Esophagus squamous epithelium (tissue), 5 donors: ENCODE data around the gene PCDHB9. TPM values are rescaled to one million over a fixed set of nuclear protein-coding genes. Genes with fewer than 3 reads are reported as not detected.
A peak's percentile ranks its signal among the peaks of the same experiment; 100 is the strongest.
"Not testable (repeated sequence)": the region's sequence is repeated elsewhere in the genome, so short reads cannot be mapped to it uniquely, and the experiment has no call there.

Source experiments
- DNase-seq: peaks from one replicate; lab custom pipeline; 2025; lab: John Stamatoyannopoulos, UW
- H3K27ac ChIP-seq, 4 donors: fragments of 200-600 bp; sonication (generic); one replicate each; pipeline ENCODE4 v1.5.1; 2016 to 2019; ENCODE audit warnings: mild to moderate bottlenecking in 1 of 4
- H3K27me3 ChIP-seq, 4 donors: fragments of 200-600 bp; sonication (generic); 1 replicate in 3 of 4; 2 replicates in 1 of 4; pipeline versions ENCODE4 v1.5.1 to v1.6.0; 2017 to 2021; ENCODE audit warnings: antibody characterized with exemption in 1 of 4
- H3K36me3 ChIP-seq, 3 donors: fragments of 200-600 bp; sonication (generic); one replicate each; pipeline ENCODE4 v1.5.1; 2016 to 2019
- H3K4me1 ChIP-seq, 3 donors: fragments of 200-600 bp; sonication (generic); one replicate each; pipeline ENCODE4 v1.5.1; 2017 to 2019
- H3K4me3 ChIP-seq, 4 donors: fragments of 200-600 bp; sonication (generic); 1 replicate in 3 of 4; 2 replicates in 1 of 4; pipeline ENCODE4 v1.5.1; 2016 to 2019; ENCODE audit warnings: mild to moderate bottlenecking in 2 of 4, moderate library complexity in 1 of 4
- H3K9me3 ChIP-seq, 3 donors: fragments of 200-600 bp; sonication (generic); one replicate each; pipeline ENCODE4 v1.5.1; 2016 to 2019
- POLR2A ChIP-seq, 4 donors: fragments of 450-650 bp; IDR thresholded peaks; one replicate each; pipeline ENCODE4 v1.6.1; 2017; ENCODE audit warnings: antibody characterized with exemption in 4 of 4, mild to moderate bottlenecking in 4 of 4, moderate library complexity in 3 of 4
- WGBS, 2 donors: methylation state at CpG; one replicate each; pipeline ENCODE4 v1.1.5; 2018; 5-methylcytosine and 5-hydroxymethylcytosine counted together
- intact Hi-C: fragments of 100-400 bp; cut with DNase I; formaldehyde crosslinking; loops from one replicate; pipeline ENCODE4 v1.15.0; 2022
- total RNA-seq, 4 donors: library from RNA; depleted of rRNA; stranded (reverse); fragments of >200 nt; gene quantifications; one replicate each; pipeline ENCODE4 v1.1.0, GENCODE V29; 2016
- TF ChIP-seq, protein P1 (sequence below), 6 experiments: fragments of 450-650 bp in 4 of 6; fragments of 200-600 bp in 2 of 6; sonication (generic) in 2 of 6; IDR thresholded peaks; one replicate each; pipeline ENCODE4 v1.5.1; 2016 to 2019; ENCODE audit warnings: antibody characterized with exemption in 6 of 6, mild to moderate bottlenecking in 4 of 6, moderate library complexity in 4 of 6
- donor health status: DM: yes; HTN: yes; CAD: no.

Gene PCDHB9
- total RNA-seq, result under 1 TPM in 3 of 4 donors, not detected in 1; 0.30 to 0.57 (median 0.44) TPM

DNA sequence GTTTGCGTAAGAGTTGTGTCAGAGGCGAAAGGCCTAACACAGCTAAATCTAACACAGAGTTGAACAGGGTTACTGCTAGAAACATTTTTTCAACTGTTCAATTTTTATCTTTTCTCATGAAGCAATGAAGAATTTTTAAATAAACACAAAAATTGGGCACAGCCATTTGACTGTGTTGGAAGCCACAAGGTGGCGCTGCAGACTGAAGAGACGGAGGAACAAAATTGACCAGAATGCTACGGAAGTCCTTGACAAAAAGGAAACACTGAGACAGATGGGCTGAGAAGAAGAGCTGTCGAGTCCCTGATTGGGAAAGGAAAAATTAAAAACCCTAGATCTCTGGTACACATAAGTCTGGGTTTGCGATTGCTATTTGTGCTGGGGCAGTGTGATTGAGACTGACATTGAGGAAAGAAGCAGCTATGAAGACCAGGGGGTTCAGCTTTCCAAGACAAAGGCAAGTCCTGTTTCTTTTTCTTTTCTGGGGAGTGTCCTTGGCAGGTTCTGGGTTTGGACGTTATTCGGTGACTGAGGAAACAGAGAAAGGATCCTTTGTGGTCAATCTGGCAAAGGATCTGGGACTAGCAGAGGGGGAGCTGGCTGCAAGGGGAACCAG, at the start of gene PCDHB9:
Gene PCDHB9, plus strand, starts transcription at position 265 of the 616 bp plus-strand sequence. Its CDS starts 158 bp downstream, at position 423.
- Histone ChIP-seq H3K36me3 (no peaks in the 10 kb centered on the region), H3K9me3 (peaks cover 0 to 80% (median 36%) of the 10 kb centered on the region in 3 donors), H3K27me3 (peaks cover 0 to 33% (median 0%) of the 10 kb centered on the region in 4 donors), H3K4me3 (peak within 1 kb of the TSS in 2 of 4 donors; percentile 11 to 43), H3K27ac (no peak within 1 kb of the TSS), H3K4me1 (no peaks in the 10 kb centered on the region)
- WGBS, 2 donors, result 23 to 27% methylated on average over 7 to 9 of the region's 9 CpGs
- intact Hi-C loops, result no loop called here
- TF ChIP-seq POLR2A (IDR thresholded peaks at IDR 0.05), result no peak
- TF ChIP-seq, protein P1, sequence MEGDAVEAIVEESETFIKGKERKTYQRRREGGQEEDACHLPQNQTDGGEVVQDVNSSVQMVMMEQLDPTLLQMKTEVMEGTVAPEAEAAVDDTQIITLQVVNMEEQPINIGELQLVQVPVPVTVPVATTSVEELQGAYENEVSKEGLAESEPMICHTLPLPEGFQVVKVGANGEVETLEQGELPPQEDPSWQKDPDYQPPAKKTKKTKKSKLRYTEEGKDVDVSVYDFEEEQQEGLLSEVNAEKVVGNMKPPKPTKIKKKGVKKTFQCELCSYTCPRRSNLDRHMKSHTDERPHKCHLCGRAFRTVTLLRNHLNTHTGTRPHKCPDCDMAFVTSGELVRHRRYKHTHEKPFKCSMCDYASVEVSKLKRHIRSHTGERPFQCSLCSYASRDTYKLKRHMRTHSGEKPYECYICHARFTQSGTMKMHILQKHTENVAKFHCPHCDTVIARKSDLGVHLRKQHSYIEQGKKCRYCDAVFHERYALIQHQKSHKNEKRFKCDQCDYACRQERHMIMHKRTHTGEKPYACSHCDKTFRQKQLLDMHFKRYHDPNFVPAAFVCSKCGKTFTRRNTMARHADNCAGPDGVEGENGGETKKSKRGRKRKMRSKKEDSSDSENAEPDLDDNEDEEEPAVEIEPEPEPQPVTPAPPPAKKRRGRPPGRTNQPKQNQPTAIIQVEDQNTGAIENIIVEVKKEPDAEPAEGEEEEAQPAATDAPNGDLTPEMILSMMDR (IDR thresholded peaks at IDR 0.05), result peak in 4 of 6 experiments; percentile 9 to 37 (median 19)
- DNase-seq, result no peak

GRCh38 chr5:141137346-141137745, 49.6 kb upstream of the PCDHB9 start:
- H3K4me1 ChIP-seq, H3K4me3 ChIP-seq, H3K36me3 ChIP-seq, DNase-seq, H3K27me3 ChIP-seq, intact Hi-C loops, H3K27ac ChIP-seq: not testable (repeated sequence)
- WGBS, 2 donors, result 53 to 82% methylated on average over 2 to 23 of the region's 34 CpGs
- peaks cover 0 to 82% (median 29%) of the 10 kb centered on the region in 3 donors for H3K9me3 ChIP-seq

- Histone ChIP-seq H3K4me1 (no peaks in the 10 kb centered on the region), H3K36me3 (no peaks in the 10 kb centered on the region), H3K27me3 (peaks cover 0 to 10% (median 0%) of the 10 kb centered on the region in 4 donors), H3K9me3 (peaks cover 0 to 39% (median 25%) of the 10 kb centered on the region in 3 donors), H3K4me3 (no peak within 1 kb of the TSS), H3K27ac (no peak within 1 kb of the TSS)
- TF ChIP-seq, protein P1 (IDR thresholded peaks at IDR 0.05), result peak in 1 of 6 experiments; percentile 5
- TF ChIP-seq POLR2A (IDR thresholded peaks at IDR 0.05), result no peak
- intact Hi-C loops, result no loop called here
- 23 to 25% methylated on average over 18 of the region's 18 CpGs for WGBS, 2 donors
- DNase-seq, result no peak
Measured at GRCh38 chr5:141149812-141150211, 37.1 kb upstream of the PCDHB9 start, which contains the start of gene PCDHB6. TSS of gene PCDHB6 (plus strand) at chr5:141150057. CDS start at chr5:141150258, 201 bp downstream.

GRCh38 chr5:141150224-141150992, 36.6 kb upstream of the PCDHB9 start:
- H3K36me3 ChIP-seq, result no peaks in the 10 kb centered on the region
- H3K4me1 ChIP-seq, result no peaks in the 10 kb centered on the region
- H3K9me3 ChIP-seq, result peaks cover 0 to 45% (median 28%) of the 10 kb centered on the region in 3 donors
- TF ChIP-seq, protein P1 (IDR thresholded peaks at IDR 0.05), result no peak
- no peak for TF ChIP-seq POLR2A (IDR thresholded peaks at IDR 0.05)
- DNase-seq, result no peak
- H3K27ac ChIP-seq, result no peak overlapping the region
- 55 to 60% methylated on average over 24 to 33 of the region's 33 CpGs for whole genome bisulfite sequencing, 2 donors
- H3K27me3 ChIP-seq, result peaks cover 0 to 10% (median 0%) of the 10 kb centered on the region in 4 donors
- intact Hi-C loops, result no loop called here
- no peak overlapping the region for H3K4me3 ChIP-seq

GRCh38 chr5:141150993-141151325, 36.0 kb upstream of the PCDHB9 start:
- TF ChIP-seq, protein P1 (IDR thresholded peaks at IDR 0.05), result no peak
- no peak for TF ChIP-seq POLR2A (IDR thresholded peaks at IDR 0.05)
- peaks cover 0 to 49% (median 28%) of the 10 kb centered on the region in 3 donors for H3K9me3 ChIP-seq
- intact Hi-C loops, result no loop called here

GRCh38 chr5:141151632-141152031, 35.3 kb upstream of the PCDHB9 start:
- H3K27ac ChIP-seq, H3K36me3 ChIP-seq, intact Hi-C loops, H3K4me1 ChIP-seq, DNase-seq, H3K4me3 ChIP-seq: not testable (repeated sequence)
- WGBS, 2 donors, result 40 to 54% methylated on average over 12 to 23 of the region's 41 CpGs
- peaks cover 0 to 10% (median 0%) of the 10 kb centered on the region in 4 donors for H3K27me3 ChIP-seq
- H3K9me3 ChIP-seq, result peaks cover 0 to 55% (median 33%) of the 10 kb centered on the region in 3 donors

More at GRCh38 chr5:141150993-141151325, 36.0 kb upstream of the PCDHB9 start:
- Histone ChIP-seq H3K27ac (no peak overlapping the region), H3K4me3 (no peak overlapping the region), H3K4me1 (no peaks in the 10 kb centered on the region), H3K27me3 (peaks cover 0 to 10% (median 0%) of the 10 kb centered on the region in 4 donors), H3K36me3 (no peaks in the 10 kb centered on the region)
- no peak for DNase-seq
- 50 to 64% methylated on average over 13 of the region's 13 CpGs for WGBS, 2 donors

GRCh38 chr5:141152096-141152495, 34.9 kb upstream of the PCDHB9 start:
- 51% methylated on average over 7 of the region's 36 CpGs; no CpG with 5 or more reads in 1 of the 2 donors for WGBS, 2 donors
- H3K4me1 ChIP-seq, H3K27ac ChIP-seq, H3K36me3 ChIP-seq, DNase-seq, H3K4me3 ChIP-seq, intact Hi-C loops: not testable (repeated sequence)
- H3K27me3 ChIP-seq, result peaks cover 0 to 12% (median 0%) of the 10 kb centered on the region in 4 donors
- H3K9me3 ChIP-seq, result peaks cover 0 to 60% (median 37%) of the 10 kb centered on the region in 3 donors
